Smooth muscle cell (in vitro differentiated cells): ENCODE data around the gene DDX39B. TPM values are rescaled to one million over a fixed set of nuclear protein-coding genes. Genes with fewer than 3 reads are reported as not detected.

Experiments used
- DNase-seq: peaks from one replicate; lab custom pipeline; 2025; ENCODE audit not compliant: unreplicated experiment; lab: John Stamatoyannopoulos, UW
- H2AFZ ChIP-seq: fragments of 200-600 bp; sonication (generic); 2 replicates; pipeline ENCODE4 v1.6.0; 2016; ENCODE audit warnings: antibody characterized with exemption, low read depth, mild to moderate bottlenecking
- H3F3A ChIP-seq: fragments of 200-600 bp; sonication (generic); 2 replicates; pipeline ENCODE4 v1.6.0; 2017; ENCODE audit warnings: antibody characterized with exemption, low read depth
- H3K27ac ChIP-seq: fragments of 200-600 bp; sonication (generic); 2 replicates; pipeline ENCODE4 v1.5.1; 2016; ENCODE audit warnings: low read depth, mild to moderate bottlenecking
- H3K27me3 ChIP-seq: fragments of 200-600 bp; sonication (generic); 2 replicates; pipeline ENCODE4 v1.6.1; 2016; ENCODE audit warnings: low read depth, mild to moderate bottlenecking
- H3K36me3 ChIP-seq: fragments of 200-600 bp; sonication (generic); 2 replicates; pipeline ENCODE4 v1.5.1; 2016; ENCODE audit warnings: low read depth
- H3K4me1 ChIP-seq: fragments of 200-600 bp; sonication (generic); 2 replicates; pipeline ENCODE4 v1.5.1; 2016; ENCODE audit warnings: low read depth
- H3K4me2 ChIP-seq: fragments of 200-600 bp; sonication (generic); 2 replicates; pipeline ENCODE4 v1.6.0; 2016; ENCODE audit warnings: mild to moderate bottlenecking
- H3K4me3 ChIP-seq: fragments of 200-600 bp; sonication (generic); 2 replicates; pipeline ENCODE4 v1.5.1; 2016; ENCODE audit warnings: mild to moderate bottlenecking
- H3K79me2 ChIP-seq: fragments of 200-600 bp; sonication (generic); 2 replicates; pipeline ENCODE4 v1.6.0; 2016; ENCODE audit warnings: low read depth, mild to moderate bottlenecking
- H3K9ac ChIP-seq: fragments of 200-600 bp; sonication (generic); 2 replicates; pipeline ENCODE4 v1.6.0; 2016; ENCODE audit warnings: low read depth
- H3K9me3 ChIP-seq: fragments of 200-600 bp; sonication (generic); replicated peaks from 2 replicates; pipeline ENCODE4 v1.5.1; 2016; ENCODE audit warnings: low read depth
- H4K20me1 ChIP-seq: fragments of 200-600 bp; sonication (generic); 2 replicates; pipeline ENCODE4 v1.6.0; 2016; ENCODE audit warnings: low read depth
- CTCF ChIP-seq: fragments of 200-600 bp; sonication (generic); IDR thresholded peaks from 2 replicates; pipeline ENCODE4 v1.5.1; 2017; ENCODE audit warnings: borderline replicate concordance, mild to moderate bottlenecking, antibody characterized with exemption; ENCODE audit not compliant: insufficient read depth, poor library complexity, severe bottlenecking
- WGBS: methylation state at CpG from one replicate; pipeline ENCODE4 v1.1.7; 2016; ENCODE audit warnings: low lambda C conversion rate; 5-methylcytosine and 5-hydroxymethylcytosine counted together
- polyA plus RNA-seq: library from polyadenylated mRNA; unstranded; fragments of >200 nt; fragmentation: Nextera tagmentation; extraction: Ambion mirVana; gene quantifications from 2 replicates; pipeline ENCODE4 v1.2.1, GENCODE V29; 2016
- total RNA-seq: library from RNA; depleted of rRNA; stranded (reverse); fragments of >200 nt; gene quantifications from 2 replicates; pipeline ENCODE4 v1.2.3, GENCODE V29; 2014

The DDX39B gene
- total and polyA plus RNA-seq, 2 experiments from 2014 or later = 117 to 153 TPM

GRCh38 chr6:31541059-31541657 is 645 bp downstream of the DDX39B start:
- Histone ChIP-seq H4K20me1 (peaks cover 53% of the 10 kb centered on the region), H3K27me3 (no peaks in the 10 kb centered on the region), H3K27ac (peak overlapping the region; percentile 90), H3K9me3 (no peaks in the 10 kb centered on the region), H3K4me2 (peak overlapping the region; percentile 99), H2AFZ (no peak overlapping the region), H3F3A (peaks cover 17% of the 10 kb centered on the region), H3K79me2 (peaks cover 63% of the 10 kb centered on the region), H3K4me3 (peak overlapping the region; percentile 93), H3K9ac (peak overlapping the region; percentile 95), H3K4me1 (peaks cover 20% of the 10 kb centered on the region), H3K36me3 (peaks cover 2% of the 10 kb centered on the region)
- no peak for TF ChIP-seq CTCF
- under 1% methylated on average over 21 of the region's 21 CpGs for WGBS
- no peak for DNase-seq

- no peak overlapping the region for H2AFZ ChIP-seq
- WGBS = 13% methylated on average over 4 of the region's 4 CpGs
- no peaks in the 10 kb centered on the region for H3K9me3 ChIP-seq
- peaks cover 7% of the 10 kb centered on the region for H3K36me3 ChIP-seq
- TF ChIP-seq CTCF = no peak
- DNase-seq = no peak
- peak overlapping the region; percentile 93 for H3K4me3 ChIP-seq
- H3K4me1 ChIP-seq = peaks cover 20% of the 10 kb centered on the region
- no peaks in the 10 kb centered on the region for H3K27me3 ChIP-seq
- H4K20me1 ChIP-seq = peaks cover 58% of the 10 kb centered on the region
- peaks cover 17% of the 10 kb centered on the region for H3F3A ChIP-seq
- H3K9ac ChIP-seq = peak overlapping the region; percentile 95
- peak overlapping the region; percentile 90 for H3K27ac ChIP-seq
- peaks cover 68% of the 10 kb centered on the region for H3K79me2 ChIP-seq
- peak overlapping the region; percentile 99 for H3K4me2 ChIP-seq
These were observed 1.2 kb downstream of the DDX39B start for GRCh38 chr6:31540640-31541039.

- H3K4me3 ChIP-seq = peak overlapping the region; percentile 93
- 91% methylated on average over 6 of the region's 6 CpGs for WGBS
- H3K4me2 ChIP-seq = peak overlapping the region; percentile 99
- no peak for TF ChIP-seq CTCF
- peak overlapping the region; percentile 95 for H3K9ac ChIP-seq
- H4K20me1 ChIP-seq = peaks cover 75% of the 10 kb centered on the region
- no peak for DNase-seq
- peaks cover 16% of the 10 kb centered on the region for H3K36me3 ChIP-seq
- no peak overlapping the region for H3K27ac ChIP-seq
- H3K9me3 ChIP-seq = no peaks in the 10 kb centered on the region
- peaks cover 20% of the 10 kb centered on the region for H3K4me1 ChIP-seq
- H3K27me3 ChIP-seq = no peaks in the 10 kb centered on the region
- H3F3A ChIP-seq = peaks cover 26% of the 10 kb centered on the region
- H3K79me2 ChIP-seq = peaks cover 72% of the 10 kb centered on the region
- H2AFZ ChIP-seq = no peak overlapping the region
These were observed 2.9 kb downstream of the DDX39B start for GRCh38 chr6:31538805-31539400.
